Tibial artery (tissue), 4 donors: ENCODE results near the gene ADAMTSL1.

Source experiments
- DNase-seq, 2 donors: peaks; one replicate each; pipeline ENCODE4 v3.0.0-alpha.2; 2019
- H3K27ac ChIP-seq, 2 donors: fragments of 200-600 bp; sonication (generic) in 1 of 2; 1 replicate in 1 of 2; 2 replicates in 1 of 2; pipeline ENCODE4 v1.5.1; 2018 to 2019; ENCODE audit warnings: mild to moderate bottlenecking in 1 of 2
- H3K27me3 ChIP-seq, 2 donors: fragments of 200-600 bp; sonication (generic) in 1 of 2; one replicate each; pipeline versions ENCODE4 v1.5.1 to v1.6.0; 2016 to 2019
- H3K36me3 ChIP-seq, 3 donors: fragments of 200-600 bp; sonication (generic) in 2 of 3; one replicate each; pipeline ENCODE4 v1.5.1; 2016 to 2019; ENCODE audit warnings: mild to moderate bottlenecking in 2 of 3
- H3K4me1 ChIP-seq, 4 donors: fragments of 200-600 bp; sonication (generic) in 2 of 4; 1 replicate in 3 of 4; 2 replicates in 1 of 4; pipeline ENCODE4 v1.5.1; 2016 to 2019
- H3K4me3 ChIP-seq, 2 donors: fragments of 200-600 bp; sonication (generic) in 1 of 2; 1 replicate in 1 of 2; 2 replicates in 1 of 2; pipeline ENCODE4 v1.5.1; 2018 to 2019; ENCODE audit warnings: mild to moderate bottlenecking in 2 of 2
- H3K9me3 ChIP-seq, 3 donors: fragments of 200-600 bp; sonication (generic) in 1 of 3; one replicate each; pipeline ENCODE4 v1.5.1; 2016 to 2019
- CTCF ChIP-seq, 2 experiments: fragments of 200-600 bp in 1 of 2; fragments of 450-650 bp in 1 of 2; IDR thresholded peaks; one replicate each; pipeline ENCODE4 v1.5.1; 2017 to 2019; ENCODE audit warnings: antibody characterized with exemption in 2 of 2, mild to moderate bottlenecking in 1 of 2, moderate library complexity in 1 of 2
- intact Hi-C: fragments of 100-400 bp; cut with DNase I; formaldehyde crosslinking; loops from one replicate; pipeline ENCODE4 v1.15.0; 2023; ENCODE audit warnings: low total_unique reads

Gene ADAMTSL1

GRCh38 chr9:18710065-18710464, 236.1 kb downstream of the ADAMTSL1 start:
- H3K4me1 ChIP-seq, result peaks cover 0 to 19% (median 2%) of the 10 kb centered on the region in 4 donors
- intact Hi-C loops, result no loop called here
- DNase-seq, result no peak
- no peaks in the 10 kb centered on the region for H3K27me3 ChIP-seq
- H3K27ac ChIP-seq, result no peak overlapping the region
- H3K4me3 ChIP-seq, result no peak overlapping the region
- H3K9me3 ChIP-seq, result no peaks in the 10 kb centered on the region
- no peaks in the 10 kb centered on the region for H3K36me3 ChIP-seq
- TF ChIP-seq CTCF (IDR thresholded peaks at IDR 0.05), result no peak

- H3K4me3 ChIP-seq, result no peak overlapping the region
- no peak for DNase-seq
- no peak for TF ChIP-seq CTCF (IDR thresholded peaks at IDR 0.05)
- no peaks in the 10 kb centered on the region for H3K36me3 ChIP-seq
- H3K4me1 ChIP-seq, result no peaks in the 10 kb centered on the region
- H3K27me3 ChIP-seq, result no peaks in the 10 kb centered on the region
- no peaks in the 10 kb centered on the region for H3K9me3 ChIP-seq
- intact Hi-C loops, result no loop called here
- H3K27ac ChIP-seq, result no peak overlapping the region
Observed at GRCh38 chr9:18717759-18718158, 243.8 kb downstream of the ADAMTSL1 start.

- DNase-seq, result no peak
- H3K27ac ChIP-seq, result no peak overlapping the region
- no peak for TF ChIP-seq CTCF (IDR thresholded peaks at IDR 0.05)
- intact Hi-C loops, result no loop called here
- no peaks in the 10 kb centered on the region for H3K36me3 ChIP-seq
- no peaks in the 10 kb centered on the region for H3K27me3 ChIP-seq
- no peak overlapping the region for H3K4me3 ChIP-seq
- H3K4me1 ChIP-seq, result no peaks in the 10 kb centered on the region
- no peaks in the 10 kb centered on the region for H3K9me3 ChIP-seq
Observed at GRCh38 chr9:18718393-18718792, 244.4 kb downstream of the ADAMTSL1 start.

GRCh38 chr9:18718932-18719331, 245.0 kb downstream of the ADAMTSL1 start:
- Histone ChIP-seq H3K4me3 (no peak overlapping the region), H3K4me1 (no peaks in the 10 kb centered on the region), H3K9me3 (no peaks in the 10 kb centered on the region), H3K27ac (no peak overlapping the region), H3K36me3 (no peaks in the 10 kb centered on the region), H3K27me3 (no peaks in the 10 kb centered on the region)
- intact Hi-C loops, result no loop called here
- no peak for DNase-seq
- TF ChIP-seq CTCF (IDR thresholded peaks at IDR 0.05), result no peak

GRCh38 chr9:18720691-18721090, 246.7 kb downstream of the ADAMTSL1 start:
- no peaks in the 10 kb centered on the region for H3K9me3 ChIP-seq
- intact Hi-C loops, result no loop called here

More at GRCh38 chr9:18720691-18721090, 246.7 kb downstream of the ADAMTSL1 start:
- no peak for DNase-seq
- H3K36me3 ChIP-seq, result no peaks in the 10 kb centered on the region
- TF ChIP-seq CTCF (IDR thresholded peaks at IDR 0.05), result no peak
- no peak overlapping the region for H3K27ac ChIP-seq
- H3K4me1 ChIP-seq, result no peaks in the 10 kb centered on the region
- no peaks in the 10 kb centered on the region for H3K27me3 ChIP-seq
- H3K4me3 ChIP-seq, result no peak overlapping the region
